RPMI7951 (cell line): ENCODE results near the gene IFNA1. TPM values are rescaled to one million over a fixed set of nuclear protein-coding genes. Genes with fewer than 3 reads are reported as not detected.
"Not testable (repeated sequence)": the region's sequence is repeated elsewhere in the genome, so short reads cannot be mapped to it uniquely, and the experiment has no call there.

ENCODE experiments used
- DNase-seq: peaks from one replicate; pipeline ENCODE4 v3.0.0-alpha.2; 2012; ENCODE audit warnings: low read depth
- total RNA-seq: library from RNA; depleted of rRNA; stranded (reverse); fragments of >200 nt; shearing (Covaris generic); gene quantifications from 2 replicates; pipeline ENCODE4 v1.2.3, GENCODE V29; 2014; rRNA removed

IFNA1 gene
- not detected in 2 replicates for total RNA-seq

- no peak for DNase-seq
These were observed at the start of gene IFNA1 for GRCh38 chr9:21440139-21440538. IFNA1 (plus strand) TSS chr9:21440439; CDS start chr9:21440508, 69 bp downstream.

- DNase-seq = peak; percentile 40
These were observed 48.0 kb upstream of the IFNA1 start for GRCh38 chr9:21392270-21392669.

- DNase-seq = peak; percentile 19
These were observed 44.2 kb upstream of the IFNA1 start for GRCh38 chr9:21395778-21396717.

- DNase-seq = no peak
These were observed 41.2 kb upstream of the IFNA1 start for GRCh38 chr9:21398955-21399489.

- DNase-seq = no peak
These were observed 40.3 kb upstream of the IFNA1 start for GRCh38 chr9:21399956-21400355.

GRCh38 chr9:21402386-21403251, 37.6 kb upstream of the IFNA1 start:
- DNase-seq = no peak

GRCh38 chr9:21404146-21404545, 36.1 kb upstream of the IFNA1 start:
- no peak for DNase-seq

- DNase-seq = no peak
These were observed 31.4 kb upstream of the IFNA1 start, which contains the start of gene IFNA8 for GRCh38 chr9:21408817-21409216. IFNA8 (plus strand) TSS chr9:21409117; CDS start chr9:21409177, 60 bp downstream.

GRCh38 chr9:21412107-21412506, 28.1 kb upstream of the IFNA1 start:
- no peak for DNase-seq

GRCh38 chr9:21413151-21413550, 27.1 kb upstream of the IFNA1 start:
- no peak for DNase-seq

- no peak for DNase-seq
These were observed 26.6 kb upstream of the IFNA1 start for GRCh38 chr9:21413624-21414023.

- DNase-seq = no peak
These were observed 25.9 kb upstream of the IFNA1 start for GRCh38 chr9:21414220-21414940.

GRCh38 chr9:21415493-21416267, 24.6 kb upstream of the IFNA1 start:
- peak; percentile 68 for DNase-seq

GRCh38 chr9:21428235-21428634, 12.0 kb upstream of the IFNA1 start:
- DNase-seq = no peak

GRCh38 chr9:21429191-21429590, 11.0 kb upstream of the IFNA1 start:
- DNase-seq = no peak

- no peak for DNase-seq
These were observed 7.4 kb upstream of the IFNA1 start for GRCh38 chr9:21432672-21433425.

- DNase-seq = peak; percentile 61
These were observed 5.8 kb upstream of the IFNA1 start for GRCh38 chr9:21434202-21435014.

- not testable (repeated sequence) for DNase-seq
These were observed 5.2 kb upstream of the IFNA1 start for GRCh38 chr9:21435015-21435383.
